ENCODE results near the gene SUV39H2. TPM values are rescaled to one million over a fixed set of nuclear protein-coding genes. Genes with fewer than 3 reads are reported as not detected.

The SUV39H2 gene
- total RNA-seq (ENCODE audit: low replicate concordance), result 67.9 and 112 TPM in 2 replicates

GRCh38 chr10:14878266-14879123 is at the start of gene SUV39H2:
SUV39H2 (plus strand) TSS chr10:14878866; CDS start chr10:14878889, 23 bp downstream.
- Histone ChIP-seq H3K79me2 (ENCODE audit: low read depth) (peaks cover 64% of the 10 kb centered on the region), H2AFZ (replicated peaks) (peak within 1 kb of the TSS; percentile 88)
- peaks cover 11% of the 10 kb centered on the region for H3K36me3 Mint-ChIP-seq

GRCh38 chr10:14833106-14833505 is 45.6 kb upstream of the SUV39H2 start:
- no peak overlapping the region for H3K27ac Mint-ChIP-seq
- no peaks in the 10 kb centered on the region for H4K20me1 ChIP-seq (ENCODE audit: low read depth)
- H3K27me3 Mint-ChIP-seq (ENCODE audit: insufficient read depth, low read depth), result peaks cover 7% of the 10 kb centered on the region
- peaks cover 14% of the 10 kb centered on the region for H3F3A ChIP-seq (ENCODE audit: low read depth)
- no peak for DNase-seq (ENCODE audit: low spot score)
- no peaks in the 10 kb centered on the region for H3K36me3 ChIP-seq
- H3K4me3 Mint-ChIP-seq, result no peak overlapping the region
- H3K4me2 ChIP-seq, result no peak overlapping the region
- H3K27ac ChIP-seq, result no peak overlapping the region
- H3K9me3 ChIP-seq (ENCODE audit: low read depth), result no peaks in the 10 kb centered on the region
- no peaks in the 10 kb centered on the region for H3K36me3 Mint-ChIP-seq
- no peak overlapping the region for H2AFZ ChIP-seq (replicated peaks)
- peaks cover 6% of the 10 kb centered on the region for H3K4me1 ChIP-seq
- H3K4me1 Mint-ChIP-seq, result peaks cover 8% of the 10 kb centered on the region
- no peak for TF ChIP-seq EZH2 (IDR thresholded peaks at IDR 0.05)
- no peak for TF ChIP-seq EZH2phosphoT487 (IDR thresholded peaks at IDR 0.05)
- no peak for TF ChIP-seq CTCF (IDR thresholded peaks at IDR 0.05)
- no peak overlapping the region for H3K9ac ChIP-seq
- no peaks in the 10 kb centered on the region for H3K9me3 Mint-ChIP-seq
- no peaks in the 10 kb centered on the region for H3K27me3 ChIP-seq
- no peak overlapping the region for H3K4me3 ChIP-seq
- no peaks in the 10 kb centered on the region for H3K79me2 ChIP-seq (ENCODE audit: low read depth)

More at GRCh38 chr10:14878266-14879123, at the start of gene SUV39H2:
- TF ChIP-seq EZH2 (IDR thresholded peaks at IDR 0.05), result peak; percentile 52
- no peak for TF ChIP-seq EZH2phosphoT487 (IDR thresholded peaks at IDR 0.05)
- no peak for TF ChIP-seq CTCF (IDR thresholded peaks at IDR 0.05)
- H3K27ac Mint-ChIP-seq, result peak within 1 kb of the TSS; percentile 89
- H3K9me3 ChIP-seq (ENCODE audit: low read depth), result no peaks in the 10 kb centered on the region
- peaks cover 40% of the 10 kb centered on the region for H4K20me1 ChIP-seq (ENCODE audit: low read depth)
- no peaks in the 10 kb centered on the region for H3K9me3 Mint-ChIP-seq
- H3K27ac ChIP-seq, result peak within 1 kb of the TSS; percentile 92
- H3K4me2 ChIP-seq, result peak within 1 kb of the TSS; percentile 89
- peak within 1 kb of the TSS; percentile 98 for H3K4me3 Mint-ChIP-seq
- peaks cover 20% of the 10 kb centered on the region for H3K4me1 ChIP-seq
- H3F3A ChIP-seq (ENCODE audit: low read depth), result peaks cover 23% of the 10 kb centered on the region
- peaks cover 30% of the 10 kb centered on the region for H3K4me1 Mint-ChIP-seq
- H3K4me3 ChIP-seq, result peak within 1 kb of the TSS; percentile 95
- H3K27me3 ChIP-seq, result no peaks in the 10 kb centered on the region
- H3K36me3 ChIP-seq, result no peaks in the 10 kb centered on the region
- peak; percentile 98 for DNase-seq (ENCODE audit: low spot score)
- H3K27me3 Mint-ChIP-seq (ENCODE audit: insufficient read depth, low read depth), result peaks cover 3% of the 10 kb centered on the region
- peak within 1 kb of the TSS; percentile 96 for H3K9ac ChIP-seq

GRCh38 chr10:14836208-14836607 is 42.5 kb upstream of the SUV39H2 start:
- Histone ChIP-seq H3K9me3 (ENCODE audit: low read depth) (no peaks in the 10 kb centered on the region), H3K4me2 (no peak overlapping the region), H2AFZ (replicated peaks) (no peak overlapping the region), H3K36me3 (peaks cover 10% of the 10 kb centered on the region), H4K20me1 (ENCODE audit: low read depth) (peaks cover 5% of the 10 kb centered on the region), H3K27me3 (no peaks in the 10 kb centered on the region), H3K9ac (no peak overlapping the region), H3K4me3 (no peak overlapping the region), H3K79me2 (ENCODE audit: low read depth) (peaks cover 31% of the 10 kb centered on the region), H3K27ac (no peak overlapping the region), H3K4me1 (peaks cover 12% of the 10 kb centered on the region), H3F3A (ENCODE audit: low read depth) (peaks cover 14% of the 10 kb centered on the region)
- Mint-ChIP-seq H3K4me3 (no peak overlapping the region), H3K27ac (no peak overlapping the region), H3K4me1 (peaks cover 17% of the 10 kb centered on the region), H3K9me3 (no peaks in the 10 kb centered on the region), H3K36me3 (peaks cover 7% of the 10 kb centered on the region), H3K27me3 (ENCODE audit: insufficient read depth, low read depth) (peaks cover 4% of the 10 kb centered on the region)
- TF ChIP-seq EZH2 (IDR thresholded peaks at IDR 0.05), result no peak
- TF ChIP-seq CTCF (IDR thresholded peaks at IDR 0.05), result no peak
- no peak for TF ChIP-seq EZH2phosphoT487 (IDR thresholded peaks at IDR 0.05)
- DNase-seq (ENCODE audit: low spot score), result no peak
